A673 (cell line): ENCODE results near the gene NPSR1.

Experiments used
- CTCF ChIP-seq: fragments of 300-800, 200-600 bp; sonication (generic); conservative IDR thresholded peaks from 2 replicates; pipeline ENCODE4 v1.5.1; 2017; ENCODE audit warnings: low read depth, mild to moderate bottlenecking, antibody characterized with exemption, low read length, moderate library complexity, mixed read lengths
- EZH2 ChIP-seq: fragments of 200-600 bp; sonication (generic); IDR thresholded peaks from 2 replicates; pipeline ENCODE4 v1.6.1; 2017; ENCODE audit warnings: borderline replicate concordance, low read depth, mild to moderate bottlenecking, mixed read lengths, antibody characterized with exemption, low read length; ENCODE audit not compliant: poor library complexity, severe bottlenecking

- no peak for TF ChIP-seq CTCF
- TF ChIP-seq EZH2: no peak
Measured at GRCh38 chr7:34656041-34656440, 2.0 kb upstream of the NPSR1 start.
